Activated B cell treated with CpG ODN at 0.5 μM for 24 hours (primary cell): ENCODE results near the gene ADCK2. TPM values are rescaled to one million over a fixed set of nuclear protein-coding genes. Genes with fewer than 3 reads are reported as not detected.
"Not testable (repeated sequence)": the region's sequence is repeated elsewhere in the genome, so short reads cannot be mapped to it uniquely, and the experiment has no call there.

ENCODE experiments used
- ATAC-seq: fragments of 200-7000 bp; cut with Tn5 transposase; one replicate; pipeline ENCODE4 v1.10.0; 2021; ENCODE audit warnings: low read depth, mild to moderate bottlenecking, moderate library complexity
- CTCF ChIA-PET: fragments of 350-600 bp; sonication (Branson Sonifier 250); formaldehyde crosslinking; loops from one replicate; lab custom pipeline; 2021; ENCODE audit warnings: antibody characterized with exemption; lab: Charles Lee
- POLR2A ChIA-PET: fragments of 350-600 bp; sonication (Branson Sonifier 250); formaldehyde crosslinking; loops from one replicate; lab custom pipeline; 2021; ENCODE audit warnings: antibody characterized with exemption; lab: Charles Lee
- DNase-seq: peaks from one replicate; pipeline ENCODE4 v3.0.0; 2022
- H3K27ac Mint-ChIP-seq: one replicate; pipeline ENCODE4 v1.8.0; 2020; ENCODE audit warnings: mixed read lengths
- H3K27me3 Mint-ChIP-seq: one replicate; pipeline ENCODE4 v1.8.0; 2021; ENCODE audit warnings: mixed read lengths
- H3K36me3 Mint-ChIP-seq: one replicate; pipeline ENCODE4 v1.8.0; 2021; ENCODE audit warnings: low read depth, mixed read lengths
- H3K4me1 Mint-ChIP-seq: one replicate; pipeline ENCODE4 v1.8.0; 2021; ENCODE audit warnings: mixed read lengths
- H3K4me3 Mint-ChIP-seq: one replicate; pipeline ENCODE4 v1.8.0; 2020; ENCODE audit warnings: mild to moderate bottlenecking, mixed read lengths
- H3K9me3 Mint-ChIP-seq: one replicate; pipeline ENCODE4 v1.8.0; 2020; ENCODE audit warnings: mixed read lengths
- CTCF ChIP-seq: fragments of 200-600 bp; IDR thresholded peaks from one replicate; pipeline ENCODE4 v1.8.0; 2022; ENCODE audit warnings: antibody characterized with exemption, mild to moderate bottlenecking
- intact Hi-C: fragments of 100-400 bp; cut with micrococcal nuclease; formaldehyde crosslinking; loops from one replicate; pipeline ENCODE4 v1.15.1; 2024
- total RNA-seq: library from RNA; stranded (reverse); gene quantifications from 2 replicates; pipeline ENCODE4 v1.2.3, GENCODE V29; 2022

ADCK2 gene
- total RNA-seq, 1 donor from 2014 or later, result 19.1 TPM

GRCh38 chr7:140657891-140658290 lies 14.9 kb upstream of the ADCK2 start:
- POLR2A ChIA-PET, result no interaction called here
- no peak overlapping the region for H3K27ac Mint-ChIP-seq
- intact Hi-C loops, result loop anchor here (2.0 to 5.0 kb wide), 2 partner anchors 354 to 465 kb away; partner anchors contain the start of gene MRPS33
- H3K4me1 Mint-ChIP-seq, result peaks cover 20% of the 10 kb centered on the region
- H3K27me3 Mint-ChIP-seq, result peaks cover 2% of the 10 kb centered on the region
- H3K4me3 Mint-ChIP-seq, result no peak overlapping the region
- ATAC-seq (no peak), DNase-seq (no peak)
- CTCF ChIA-PET, result no interaction called here
- H3K9me3 Mint-ChIP-seq, result no peaks in the 10 kb centered on the region
- H3K36me3 Mint-ChIP-seq, result no peaks in the 10 kb centered on the region
- no peak for TF ChIP-seq CTCF

DNA sequence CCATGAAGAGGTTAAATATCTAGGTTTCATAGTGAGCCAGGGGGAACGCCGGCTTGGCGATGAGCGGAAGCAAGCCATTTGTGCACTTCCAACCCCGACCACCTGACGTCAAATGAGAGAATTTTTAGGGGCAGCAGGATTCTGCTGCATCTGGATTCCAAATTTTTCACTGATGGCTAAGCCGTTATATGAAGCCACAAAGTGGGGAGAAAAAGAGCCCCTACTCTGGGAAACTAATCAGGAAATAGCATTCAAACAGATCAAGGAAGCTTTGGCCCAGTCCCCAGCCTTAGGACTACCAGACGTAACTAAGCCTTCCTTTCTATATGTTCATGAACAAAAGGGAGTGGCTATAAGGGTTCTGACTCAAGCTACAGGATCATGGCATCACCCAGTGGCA lies 12.9 kb upstream of the ADCK2 start:
- intact Hi-C loops, result loop anchor here (5.0 kb wide), 1 partner anchor 352 kb away; the partner anchor contains the start of gene MRPS33
- no peaks in the 10 kb centered on the region for H3K9me3 Mint-ChIP-seq
- ChIA-PET POLR2A (no interaction called here), CTCF (no interaction called here)
- no peak for TF ChIP-seq CTCF
- H3K27ac Mint-ChIP-seq, result no peak overlapping the region
- no peaks in the 10 kb centered on the region for H3K36me3 Mint-ChIP-seq
- DNase-seq (no peak), ATAC-seq (no peak)
- peaks cover 16% of the 10 kb centered on the region for H3K4me1 Mint-ChIP-seq
- no peak overlapping the region for H3K4me3 Mint-ChIP-seq
- no peaks in the 10 kb centered on the region for H3K27me3 Mint-ChIP-seq

DNA sequence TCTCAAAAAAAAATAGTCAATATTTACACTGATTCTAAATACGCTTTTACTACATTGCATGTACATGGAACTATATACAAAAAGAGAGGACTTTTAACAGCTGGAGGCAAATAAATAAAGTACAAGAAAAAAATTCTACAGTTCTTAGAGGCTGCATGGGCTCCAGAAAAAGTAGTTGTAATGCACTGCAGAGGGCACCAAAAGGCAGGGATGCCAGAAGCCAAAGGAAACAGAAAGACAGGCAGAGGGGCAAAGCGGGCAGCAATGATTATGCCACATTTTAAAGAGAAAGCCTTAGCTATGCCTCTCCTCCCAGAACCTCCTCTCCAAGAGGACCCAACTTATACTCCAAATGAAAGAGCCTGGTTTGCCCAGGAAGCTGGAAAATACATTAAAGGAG lies 11.6 kb upstream of the ADCK2 start:
- CTCF ChIA-PET, result no interaction called here
- no peak for TF ChIP-seq CTCF
- H3K36me3 Mint-ChIP-seq, result no peaks in the 10 kb centered on the region
- no peak for ATAC-seq
- H3K9me3 Mint-ChIP-seq, result no peaks in the 10 kb centered on the region
- intact Hi-C loops, result no loop called here
- no peaks in the 10 kb centered on the region for H3K27me3 Mint-ChIP-seq
- no peak for DNase-seq
- H3K4me1 Mint-ChIP-seq, result peaks cover 12% of the 10 kb centered on the region
- H3K27ac Mint-ChIP-seq, result no peak overlapping the region
- no peak overlapping the region for H3K4me3 Mint-ChIP-seq
- POLR2A ChIA-PET, result interaction anchor here (0.6 kb wide), 1 partner anchor 271 kb away, joined by 3 read pairs; no protein-coding TSS in a partner anchor

GRCh38 chr7:140662938-140663337 lies 9.8 kb upstream of the ADCK2 start:
- H3K9me3 Mint-ChIP-seq, CTCF ChIA-PET, H3K27ac Mint-ChIP-seq, DNase-seq, POLR2A ChIA-PET, H3K4me1 Mint-ChIP-seq, intact Hi-C loops, H3K27me3 Mint-ChIP-seq, H3K4me3 Mint-ChIP-seq, H3K36me3 Mint-ChIP-seq, ATAC-seq: not testable (repeated sequence)

DNA sequence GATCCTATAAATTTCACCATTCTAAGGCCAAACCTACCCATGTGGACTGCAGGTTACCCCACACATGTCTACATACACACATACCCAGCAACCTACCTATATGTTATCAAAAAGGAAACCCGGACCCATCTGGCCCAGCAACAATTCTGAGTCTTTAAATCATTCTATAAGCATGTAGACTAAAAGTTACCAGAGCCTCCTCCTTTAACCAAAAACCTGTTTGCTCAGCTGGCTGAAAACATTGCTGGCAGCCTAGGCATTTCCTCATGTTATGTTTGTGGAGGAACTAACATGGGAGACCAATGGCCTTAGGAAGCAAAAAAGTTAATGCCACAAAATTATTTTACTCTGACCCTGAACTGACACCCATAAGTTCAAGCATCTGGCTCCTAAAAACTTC lies 5.3 kb upstream of the ADCK2 start:
- no peak for TF ChIP-seq CTCF
- H3K36me3 Mint-ChIP-seq, result no peaks in the 10 kb centered on the region
- ChIA-PET CTCF (no interaction called here), POLR2A (no interaction called here)
- intact Hi-C loops, result no loop called here
- H3K4me3 Mint-ChIP-seq, result no peak overlapping the region
- H3K9me3 Mint-ChIP-seq, result no peaks in the 10 kb centered on the region
- H3K27ac Mint-ChIP-seq, result no peak overlapping the region
- no peak for ATAC-seq
- H3K27me3 Mint-ChIP-seq, result no peaks in the 10 kb centered on the region
- peaks cover 10% of the 10 kb centered on the region for H3K4me1 Mint-ChIP-seq
- DNase-seq, result no peak

DNA sequence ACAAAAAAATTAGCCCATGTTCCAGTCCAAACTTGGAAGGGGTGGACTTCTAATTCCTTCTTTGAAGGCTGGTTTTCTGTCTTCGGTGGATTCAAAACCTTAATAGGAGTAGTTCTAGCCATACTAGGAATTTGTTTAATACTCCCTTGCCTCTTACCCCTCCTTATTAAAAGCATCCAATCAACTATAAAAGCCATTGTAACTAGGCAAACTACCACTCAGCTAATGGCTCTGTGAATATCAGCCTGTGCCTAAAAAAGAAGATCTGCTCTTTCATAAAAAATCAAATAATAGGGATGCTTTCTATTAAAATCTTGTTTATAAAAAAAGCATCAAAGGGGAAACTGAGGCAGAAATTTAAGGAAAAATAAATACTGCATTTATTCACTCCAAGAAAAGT lies 4.1 kb upstream of the ADCK2 start:
- no peak overlapping the region for H3K4me3 Mint-ChIP-seq
- ChIA-PET POLR2A (no interaction called here), CTCF (interaction anchor here (1.4 kb wide), 1 partner anchor 15 kb away, joined by 5 read pairs; no protein-coding TSS in a partner anchor)
- no peak for TF ChIP-seq CTCF
- no peaks in the 10 kb centered on the region for H3K27me3 Mint-ChIP-seq
- no peak overlapping the region for H3K27ac Mint-ChIP-seq
- peaks cover 13% of the 10 kb centered on the region for H3K4me1 Mint-ChIP-seq
- intact Hi-C loops, result no loop called here
- ATAC-seq (no peak), DNase-seq (no peak)
- H3K36me3 Mint-ChIP-seq, result no peaks in the 10 kb centered on the region
- H3K9me3 Mint-ChIP-seq, result no peaks in the 10 kb centered on the region
